ENCODE results near the gene PTCH2.
"Not testable (repeated sequence)": the region's sequence is repeated elsewhere in the genome, so short reads cannot be mapped to it uniquely, and the experiment has no call there.

PTCH2 gene

DNA sequence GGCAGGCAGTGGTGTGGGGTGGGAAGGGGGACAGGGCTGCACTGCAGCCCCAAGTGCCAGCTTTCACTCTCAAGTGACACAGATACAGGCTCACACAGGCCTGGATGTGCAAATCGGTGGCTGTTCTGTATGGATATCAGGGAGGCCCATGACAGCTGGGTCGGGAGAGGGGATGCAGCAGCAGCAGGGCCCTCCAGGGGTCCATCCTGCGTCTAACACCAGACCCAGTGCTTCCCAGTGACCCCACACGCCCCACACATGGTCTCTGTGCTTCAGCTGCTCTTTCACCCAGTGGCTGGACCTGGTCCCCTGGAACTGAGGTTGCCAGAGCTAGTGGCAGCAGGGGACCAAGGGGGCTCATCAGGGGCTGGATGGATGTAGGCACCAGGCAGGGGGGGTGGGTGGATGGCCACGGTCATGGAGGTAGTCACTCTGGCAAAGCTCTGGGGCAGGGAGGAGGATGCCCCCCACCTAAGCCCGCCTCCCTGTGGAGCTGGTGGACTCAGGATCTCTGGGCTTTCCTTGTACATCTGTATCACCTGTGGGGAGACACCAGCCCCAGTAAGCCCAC, 20.8 kb downstream of the PTCH2 start:
- Histone ChIP-seq H3K36me3 (ENCODE audit: control insufficient read depth, insufficient read depth, low read length) (no peaks in the 10 kb centered on the region), H3K27me3 (ENCODE audit: control insufficient read depth, insufficient read depth, low read length) (no peaks in the 10 kb centered on the region), H3K4me3 (ENCODE audit: low read length) (no peak overlapping the region), H3K4me1 (ENCODE audit: control insufficient read depth, insufficient read depth, low read length) (peaks cover 5% of the 10 kb centered on the region), H3K9ac (ENCODE audit: low read length) (no peak overlapping the region), H3K27ac (ENCODE audit: low read depth, low read length) (no peak overlapping the region)

DNA sequence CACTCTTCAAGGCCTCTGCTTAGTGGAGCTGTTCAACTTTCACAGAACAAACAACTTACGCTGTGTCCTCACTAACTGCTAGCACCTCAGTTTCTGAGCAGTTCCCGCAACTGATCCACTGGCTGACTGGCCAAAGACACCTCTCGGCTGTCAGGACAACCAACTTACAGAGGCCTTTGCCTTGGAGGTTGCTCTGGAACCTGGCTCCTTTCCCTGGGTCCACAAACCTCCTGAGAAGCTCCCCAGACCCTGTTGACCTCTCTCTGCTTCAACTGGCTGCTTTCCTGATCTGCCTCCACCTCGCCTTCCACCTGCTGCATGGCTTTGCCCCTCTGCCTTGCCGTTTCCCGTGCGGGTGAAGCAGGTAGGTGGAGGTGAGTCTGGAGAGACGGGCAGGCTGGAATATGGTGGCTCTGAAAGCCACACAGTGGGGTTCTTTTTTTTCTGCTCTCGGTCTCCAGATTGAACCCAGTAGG, 21.8 kb downstream of the PTCH2 start:
- H3K27ac ChIP-seq (ENCODE audit: low read depth, low read length): peak overlapping the region; percentile 100
- peaks cover 5% of the 10 kb centered on the region for H3K4me1 ChIP-seq (ENCODE audit: control insufficient read depth, insufficient read depth, low read length)

DNA sequence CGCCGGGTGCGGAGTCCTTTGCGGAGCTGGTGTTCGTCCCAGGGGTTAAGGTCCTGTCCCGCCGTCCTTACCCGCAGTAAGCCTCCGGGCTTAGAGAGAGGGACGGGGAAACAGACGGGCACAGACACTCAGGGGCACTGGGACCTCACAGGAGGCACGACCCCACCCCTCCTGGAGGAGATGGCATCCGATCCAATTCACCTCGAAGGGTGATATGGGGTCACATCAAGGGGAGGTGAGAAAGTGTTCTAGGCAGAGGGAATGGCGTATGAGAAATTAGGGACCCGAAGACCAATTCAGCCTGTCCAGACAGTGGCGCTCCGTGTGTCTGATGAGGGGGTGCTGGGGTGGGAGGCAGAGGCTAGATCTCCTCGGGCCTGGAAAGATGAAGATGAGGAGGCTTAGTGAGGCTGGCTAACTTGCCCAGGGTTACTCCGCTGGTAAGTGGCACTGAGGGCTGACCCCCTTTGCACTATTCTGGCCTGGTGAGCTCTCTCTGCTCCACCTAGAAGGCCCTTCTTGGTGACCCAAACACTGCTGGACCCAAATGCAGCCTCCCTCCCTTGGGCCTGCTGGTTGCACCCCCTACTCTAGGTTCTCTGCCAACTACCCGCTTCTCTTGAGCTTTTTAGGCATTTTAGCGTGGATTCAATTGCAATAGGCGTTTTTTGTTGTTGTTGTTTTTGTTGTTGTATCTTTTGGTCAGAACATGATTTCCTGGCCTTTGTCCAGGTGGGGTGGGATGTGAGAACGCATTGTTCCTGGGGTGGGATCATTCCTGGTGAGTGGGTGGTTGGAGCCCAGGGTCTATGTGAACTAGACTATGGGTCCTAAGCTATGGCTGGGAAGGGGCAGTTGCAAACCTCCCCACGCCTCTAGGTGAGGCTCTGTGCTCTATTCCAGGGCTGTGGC, 22.5 kb downstream of the PTCH2 start:
- Histone ChIP-seq H3K4me3 (ENCODE audit: low read length) (peak overlapping the region; percentile 79), H3K27ac (ENCODE audit: low read depth, low read length) (peak overlapping the region; percentile 100), H3K36me3 (ENCODE audit: control insufficient read depth, insufficient read depth, low read length) (no peaks in the 10 kb centered on the region), H3K4me1 (ENCODE audit: control insufficient read depth, insufficient read depth, low read length) (peaks cover 5% of the 10 kb centered on the region), H3K27me3 (ENCODE audit: control insufficient read depth, insufficient read depth, low read length) (no peaks in the 10 kb centered on the region), H3K9ac (ENCODE audit: low read length) (peak overlapping the region; percentile 100)

More for the DNA sequence above, 21.8 kb downstream of the PTCH2 start:
- Histone ChIP-seq H3K27me3 (ENCODE audit: control insufficient read depth, insufficient read depth, low read length) (no peaks in the 10 kb centered on the region), H3K9ac (ENCODE audit: low read length) (no peak overlapping the region), H3K4me3 (ENCODE audit: low read length) (no peak overlapping the region), H3K36me3 (ENCODE audit: control insufficient read depth, insufficient read depth, low read length) (no peaks in the 10 kb centered on the region)

DNA sequence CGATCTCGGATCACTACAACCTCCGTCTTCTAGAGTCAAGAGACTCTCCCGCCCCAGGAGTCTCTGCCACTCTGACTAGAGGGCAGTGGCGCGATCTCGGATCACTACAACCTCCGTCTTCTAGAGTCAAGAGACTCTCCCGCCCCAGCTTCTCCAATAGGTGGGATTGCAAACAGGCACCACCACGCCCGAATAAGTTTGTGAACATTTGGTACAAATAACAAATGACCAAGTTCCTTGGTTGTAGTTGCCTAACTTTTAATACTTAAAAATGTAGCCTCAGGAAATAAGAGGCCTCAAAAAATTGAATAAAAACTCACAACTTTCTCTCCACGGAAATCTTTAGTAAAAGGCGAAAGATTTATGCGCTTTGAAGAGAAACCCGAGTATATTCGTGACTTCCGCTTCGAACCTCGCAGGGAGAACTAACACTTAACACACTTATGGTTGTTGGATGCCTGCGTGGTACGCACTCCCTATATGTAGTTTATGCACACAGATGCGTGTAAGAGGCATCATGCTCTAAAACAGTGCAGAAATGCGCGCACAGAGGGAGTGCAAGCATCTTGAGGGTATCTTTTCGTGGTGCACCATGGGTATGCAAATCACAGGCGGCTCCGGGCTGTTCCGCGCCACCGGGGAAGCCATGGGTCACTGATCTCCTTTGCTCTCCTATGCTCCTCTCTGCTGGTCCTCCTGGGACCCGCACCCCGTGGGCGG, 23.3 kb downstream of the PTCH2 start:
- Histone ChIP-seq H3K36me3 (ENCODE audit: control insufficient read depth, insufficient read depth, low read length) (no peaks in the 10 kb centered on the region), H3K9ac (ENCODE audit: low read length) (peak overlapping the region; percentile 100), H3K4me3 (ENCODE audit: low read length) (peak overlapping the region; percentile 79), H3K27ac (ENCODE audit: low read depth, low read length) (peak overlapping the region; percentile 100), H3K4me1 (ENCODE audit: control insufficient read depth, insufficient read depth, low read length) (peaks cover 5% of the 10 kb centered on the region), H3K27me3 (ENCODE audit: control insufficient read depth, insufficient read depth, low read length) (no peaks in the 10 kb centered on the region)

DNA sequence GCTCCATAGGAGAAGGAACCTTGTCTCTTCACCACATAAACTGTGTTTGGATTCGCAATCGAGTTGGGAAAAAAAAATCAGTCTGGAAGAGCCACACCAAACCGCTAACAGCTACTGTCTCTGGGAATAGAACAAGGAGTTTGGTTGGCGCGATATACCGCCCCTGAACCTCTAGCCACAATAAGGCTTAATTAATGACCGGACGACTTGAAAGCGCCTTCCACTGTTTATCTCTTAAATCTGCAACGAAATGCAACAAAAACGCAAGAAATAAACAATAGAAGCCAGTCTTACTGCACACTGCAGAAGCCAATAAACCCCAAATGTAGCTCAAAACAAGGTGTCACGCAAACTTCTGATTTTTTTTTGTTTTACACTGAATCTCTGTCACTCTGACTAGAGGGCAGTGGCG, 23.9 kb downstream of the PTCH2 start:
- H3K27me3 ChIP-seq (ENCODE audit: control insufficient read depth, insufficient read depth, low read length): no peaks in the 10 kb centered on the region
- peak overlapping the region; percentile 7 for H3K9ac ChIP-seq (ENCODE audit: low read length)
- peak overlapping the region; percentile 100 for H3K27ac ChIP-seq (ENCODE audit: low read depth, low read length)

DNA sequence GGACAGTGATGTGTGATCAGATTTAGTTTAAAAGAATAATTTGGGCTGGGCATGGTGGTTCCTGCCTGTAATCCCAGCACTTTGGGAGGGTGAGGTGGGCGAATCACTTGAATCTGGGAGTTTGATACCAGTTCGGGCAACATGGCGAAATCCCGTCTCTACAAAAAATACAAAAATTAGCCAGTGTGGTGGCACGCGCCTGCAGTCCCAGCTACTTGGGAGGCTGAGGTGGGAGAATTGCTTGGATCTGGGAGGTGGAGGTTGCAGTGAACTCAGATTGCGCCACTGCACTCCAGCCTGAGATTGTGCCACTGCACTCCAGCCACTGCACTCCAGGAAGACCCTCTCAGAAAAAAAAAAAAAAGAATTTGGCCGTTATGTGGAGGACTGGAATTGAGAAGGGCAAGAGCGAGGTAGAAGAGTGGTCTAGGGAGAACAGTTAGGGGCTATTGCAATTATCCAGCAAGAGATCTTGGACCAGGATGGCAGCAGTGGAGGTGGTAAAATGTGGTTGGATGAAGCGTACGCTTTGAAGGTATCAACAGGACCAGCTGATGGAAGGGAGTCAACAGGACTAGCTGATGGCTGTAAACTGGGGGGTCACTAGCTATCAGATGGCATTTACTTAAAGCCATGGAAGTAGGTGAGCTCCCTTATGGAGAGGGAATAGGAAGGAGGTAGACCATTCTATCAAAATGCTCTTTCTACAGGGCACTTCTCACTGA, 25.1 kb downstream of the PTCH2 start:
- peaks cover 5% of the 10 kb centered on the region for H3K4me1 ChIP-seq (ENCODE audit: control insufficient read depth, insufficient read depth, low read length)
- no peak overlapping the region for H3K4me3 ChIP-seq (ENCODE audit: low read length)
- H3K27me3 ChIP-seq (ENCODE audit: control insufficient read depth, insufficient read depth, low read length): no peaks in the 10 kb centered on the region
- H3K9ac ChIP-seq (ENCODE audit: low read length): no peak overlapping the region
- no peak overlapping the region for H3K27ac ChIP-seq (ENCODE audit: low read depth, low read length)
- no peaks in the 10 kb centered on the region for H3K36me3 ChIP-seq (ENCODE audit: control insufficient read depth, insufficient read depth, low read length)

More for the DNA sequence above, 23.9 kb downstream of the PTCH2 start:
- H3K4me1 ChIP-seq (ENCODE audit: control insufficient read depth, insufficient read depth, low read length): peaks cover 5% of the 10 kb centered on the region
- no peaks in the 10 kb centered on the region for H3K36me3 ChIP-seq (ENCODE audit: control insufficient read depth, insufficient read depth, low read length)
- peak overlapping the region; percentile 79 for H3K4me3 ChIP-seq (ENCODE audit: low read length)

DNA sequence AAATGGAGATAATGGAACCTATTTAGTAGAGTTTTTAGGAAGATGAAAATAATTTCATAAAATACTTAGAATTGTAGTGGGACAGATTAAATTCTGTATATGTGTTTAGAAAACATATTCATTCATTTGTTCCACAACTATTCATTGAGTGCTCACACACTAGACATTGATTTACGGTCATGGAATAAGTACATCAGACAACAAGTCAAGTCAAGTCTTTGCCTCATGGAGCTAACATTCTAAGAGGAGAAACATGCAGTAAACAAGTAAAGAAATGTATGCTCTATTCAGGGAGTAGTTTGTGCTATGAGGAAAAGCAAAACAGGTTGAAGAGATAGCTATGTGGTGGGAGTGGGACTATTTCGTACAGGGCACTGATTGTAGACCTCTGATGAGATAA, 25.7 kb downstream of the PTCH2 start:
- no peaks in the 10 kb centered on the region for H3K36me3 ChIP-seq (ENCODE audit: control insufficient read depth, insufficient read depth, low read length)
- no peak overlapping the region for H3K4me3 ChIP-seq (ENCODE audit: low read length)
- no peak overlapping the region for H3K27ac ChIP-seq (ENCODE audit: low read depth, low read length)
- H3K9ac ChIP-seq (ENCODE audit: low read length): no peak overlapping the region
- H3K4me1 ChIP-seq (ENCODE audit: control insufficient read depth, insufficient read depth, low read length): peaks cover 5% of the 10 kb centered on the region
- H3K27me3 ChIP-seq (ENCODE audit: control insufficient read depth, insufficient read depth, low read length): no peaks in the 10 kb centered on the region

DNA sequence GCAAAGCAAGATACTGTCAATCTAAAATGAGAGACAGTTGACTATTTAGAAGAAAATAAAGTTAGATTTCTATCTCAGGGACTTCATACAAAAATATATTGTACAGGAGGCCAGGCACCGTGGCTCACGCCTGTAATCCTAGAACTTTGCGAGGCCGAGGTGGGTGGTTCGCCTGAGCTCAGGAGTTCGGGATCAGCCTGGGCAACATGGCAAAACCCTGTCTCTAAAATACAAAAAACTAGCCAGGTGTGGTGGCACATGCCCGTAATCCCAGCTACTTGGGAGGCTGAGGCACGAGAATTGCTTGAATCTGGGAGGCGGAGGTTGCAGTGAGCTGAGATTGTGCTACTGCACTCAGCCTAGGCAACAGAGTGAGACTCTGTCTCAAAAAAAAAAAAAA, 27.1 kb downstream of the PTCH2 start:
- not testable (repeated sequence) for H3K4me1 ChIP-seq (ENCODE audit: control insufficient read depth, insufficient read depth, low read length); H3K36me3 ChIP-seq (ENCODE audit: control insufficient read depth, insufficient read depth, low read length); H3K4me3 ChIP-seq (ENCODE audit: low read length); H3K9ac ChIP-seq (ENCODE audit: low read length); H3K27me3 ChIP-seq (ENCODE audit: control insufficient read depth, insufficient read depth, low read length); H3K27ac ChIP-seq (ENCODE audit: low read depth, low read length)

DNA sequence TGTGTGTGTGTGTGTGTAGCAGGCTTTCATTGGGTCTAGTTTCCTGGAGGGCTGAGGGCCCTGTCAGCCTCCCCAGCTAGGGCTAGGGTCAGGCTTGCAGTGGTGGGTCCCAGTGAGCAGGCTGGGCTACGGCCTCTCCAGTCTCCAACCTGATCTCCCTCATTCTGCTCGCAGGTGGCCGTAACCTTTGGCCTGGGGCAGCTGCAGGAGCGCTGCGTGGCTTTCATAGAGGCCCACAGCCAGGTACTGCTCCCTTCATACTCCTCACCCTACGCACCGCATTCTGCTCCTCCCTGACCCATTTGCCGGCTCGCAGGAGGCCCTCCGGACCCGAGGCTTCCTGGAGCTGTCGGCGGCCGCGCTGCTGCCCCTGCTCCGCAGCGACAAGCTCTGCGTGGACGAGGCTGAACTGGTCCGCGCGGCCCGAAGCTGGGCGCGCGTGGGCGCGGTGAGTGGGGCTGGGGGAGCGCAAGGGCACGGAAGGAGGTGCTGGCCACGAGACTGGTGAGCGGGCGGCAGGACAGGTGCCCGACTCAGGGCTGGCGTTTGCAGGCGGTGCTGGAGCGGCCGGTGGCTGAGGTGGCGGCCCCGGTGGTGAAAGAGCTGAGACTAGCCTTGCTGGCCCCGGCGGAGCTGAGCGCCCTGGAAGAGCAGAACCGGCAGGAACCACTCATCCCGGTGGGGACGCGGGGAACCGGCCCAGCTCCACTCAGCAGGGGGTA, 30.1 kb downstream of the PTCH2 start:
- peak overlapping the region; percentile 90 for H3K4me3 ChIP-seq (ENCODE audit: low read length)
- H3K27me3 ChIP-seq (ENCODE audit: control insufficient read depth, insufficient read depth, low read length): no peaks in the 10 kb centered on the region
- H3K4me1 ChIP-seq (ENCODE audit: control insufficient read depth, insufficient read depth, low read length): peaks cover 22% of the 10 kb centered on the region
- peak overlapping the region; percentile 84 for H3K27ac ChIP-seq (ENCODE audit: low read depth, low read length)
- H3K9ac ChIP-seq (ENCODE audit: low read length): peak overlapping the region; percentile 41
- no peaks in the 10 kb centered on the region for H3K36me3 ChIP-seq (ENCODE audit: control insufficient read depth, insufficient read depth, low read length)

DNA sequence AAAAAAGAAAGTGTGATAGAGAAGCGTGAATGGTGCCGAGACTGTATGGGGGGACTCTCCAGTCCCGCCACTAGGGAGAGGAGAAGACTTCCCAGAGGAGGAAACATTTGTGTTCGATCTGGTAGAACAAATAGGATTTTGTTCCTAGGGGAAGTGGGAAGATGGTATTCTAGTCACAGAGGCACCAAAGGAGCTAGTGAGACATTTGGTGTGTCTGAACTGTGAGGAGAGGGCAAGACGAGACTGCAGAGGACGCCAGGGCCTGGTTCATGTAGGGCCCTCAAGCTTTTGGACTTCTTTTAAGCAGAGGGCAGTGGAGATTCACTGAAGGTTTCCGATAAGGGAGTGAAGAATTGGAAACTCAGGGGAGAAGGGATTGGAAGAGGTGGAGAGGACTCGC, 31.8 kb downstream of the PTCH2 start:
- no peaks in the 10 kb centered on the region for H3K27me3 ChIP-seq (ENCODE audit: control insufficient read depth, insufficient read depth, low read length)
- H3K4me3 ChIP-seq (ENCODE audit: low read length): no peak overlapping the region
- H3K27ac ChIP-seq (ENCODE audit: low read depth, low read length): no peak overlapping the region
- H3K36me3 ChIP-seq (ENCODE audit: control insufficient read depth, insufficient read depth, low read length): no peaks in the 10 kb centered on the region
- no peak overlapping the region for H3K9ac ChIP-seq (ENCODE audit: low read length)
- peaks cover 36% of the 10 kb centered on the region for H3K4me1 ChIP-seq (ENCODE audit: control insufficient read depth, insufficient read depth, low read length)

DNA sequence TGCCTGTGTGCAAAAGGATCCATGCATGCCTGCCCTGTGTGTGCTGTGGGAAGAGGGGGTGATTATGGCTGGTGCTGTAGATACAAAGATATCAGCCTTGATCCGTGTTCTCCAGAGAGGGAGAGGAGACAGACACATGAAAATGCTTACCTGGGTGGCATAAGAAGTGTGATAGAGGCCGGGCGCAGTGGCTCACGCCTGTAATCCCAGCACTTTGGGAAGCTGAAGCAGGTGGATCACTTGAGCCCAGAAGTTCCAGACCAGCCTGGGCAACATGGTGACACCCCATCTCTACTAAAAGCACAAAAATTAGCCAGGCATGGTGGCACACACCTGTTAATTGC, 32.3 kb downstream of the PTCH2 start:
- H3K36me3 ChIP-seq (ENCODE audit: control insufficient read depth, insufficient read depth, low read length); H3K9ac ChIP-seq (ENCODE audit: low read length); H3K27me3 ChIP-seq (ENCODE audit: control insufficient read depth, insufficient read depth, low read length): not testable (repeated sequence)
- Histone ChIP-seq H3K4me1 (ENCODE audit: control insufficient read depth, insufficient read depth, low read length) (peaks cover 36% of the 10 kb centered on the region), H3K4me3 (ENCODE audit: low read length) (peak overlapping the region; percentile 22), H3K27ac (ENCODE audit: low read depth, low read length) (peak overlapping the region; percentile 99)

All from rectal smooth muscle tissue (tissue), 1 donor.